K562 (cell line): Measurements from ENCODE around the gene BARX2.

Source experiments
- CTCF ChIP-seq, 3 experiments: IDR thresholded peaks in 2 of 3; conservative IDR thresholded peaks in 1 of 3; 2 replicates each; pipeline ENCODE4 v1.5.1; 2011 to 2012; ENCODE audit warnings: low read length in 3 of 3, mild to moderate bottlenecking in 3 of 3, control low read depth in 2 of 3, improper control_type of control experiment in 1 of 3, inconsistent platforms in 1 of 3, low read depth in 1 of 3, mixed read lengths in 1 of 3, moderate library complexity in 1 of 3; ENCODE audit not compliant: insufficient read depth in 2 of 3
- ESRRB ChIP-seq: fragments of 250-450 bp; sonication (Bioruptor Pico); IDR thresholded peaks from 2 replicates; pipeline ENCODE4 v1.5.0; 2020; ENCODE audit warnings: mild to moderate bottlenecking, moderate library complexity, borderline replicate concordance
- SMARCA4 ChIP-seq: fragments of 450-650 bp; IDR thresholded peaks from 2 replicates; pipeline ENCODE4 v1.6.1; 2016
- ZFP1 ChIP-seq: fragments of 450-650 bp; formaldehyde crosslinking; IDR thresholded peaks from 2 replicates; pipeline ENCODE4 v1.4.0; 2020; ENCODE audit warnings: mild to moderate bottlenecking, mixed read lengths

- no peak for TF ChIP-seq CTCF (IDR thresholded peaks at IDR 0.05 in 2 of 3, conservative IDR thresholded peaks at IDR 0.05 in 1 of 3; ENCODE audit: insufficient read depth in 2 of 3, low read depth in 1 of 3, low read length in 3 of 3)
- no peak for TF ChIP-seq ESRRB
- TF ChIP-seq SMARCA4: no peak
- TF ChIP-seq ZFP1 (CRISPR knock-in tag): no peak
These were observed 2.1 kb upstream of the BARX2 start for GRCh38 chr11:129373489-129373953.
